ENCODE results near the gene ENO1. TPM values are rescaled to one million over a fixed set of nuclear protein-coding genes. Genes with fewer than 3 reads are reported as not detected.

ENO1 gene
- total RNA-seq, 1 experiment from 2014 or later, result 1,044 TPM

DNA sequence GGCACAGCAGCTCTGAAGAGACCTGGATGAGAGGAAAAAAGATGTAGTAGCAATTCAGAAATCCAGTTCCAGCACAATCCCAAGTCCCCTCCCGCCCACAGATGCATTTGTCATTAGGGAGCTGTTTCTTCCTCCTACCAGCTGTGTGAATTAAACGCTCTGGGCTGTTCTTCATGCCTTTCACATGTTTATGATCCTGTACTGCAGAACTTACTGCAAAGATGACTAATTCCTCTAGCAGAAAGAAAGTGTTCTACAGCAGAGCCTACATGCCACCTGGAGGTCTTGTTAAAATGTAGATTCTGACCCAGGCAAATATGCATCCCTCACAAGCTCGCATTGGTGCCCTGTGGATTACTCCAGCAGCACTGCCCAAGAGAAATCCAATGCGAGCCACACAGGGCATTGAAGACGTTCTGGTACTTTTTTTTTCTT, 6.5 kb downstream of the ENO1 start:
- H3K4me1 ChIP-seq (ENCODE audit: low read length), result peaks cover 30% of the 10 kb centered on the region

DNA sequence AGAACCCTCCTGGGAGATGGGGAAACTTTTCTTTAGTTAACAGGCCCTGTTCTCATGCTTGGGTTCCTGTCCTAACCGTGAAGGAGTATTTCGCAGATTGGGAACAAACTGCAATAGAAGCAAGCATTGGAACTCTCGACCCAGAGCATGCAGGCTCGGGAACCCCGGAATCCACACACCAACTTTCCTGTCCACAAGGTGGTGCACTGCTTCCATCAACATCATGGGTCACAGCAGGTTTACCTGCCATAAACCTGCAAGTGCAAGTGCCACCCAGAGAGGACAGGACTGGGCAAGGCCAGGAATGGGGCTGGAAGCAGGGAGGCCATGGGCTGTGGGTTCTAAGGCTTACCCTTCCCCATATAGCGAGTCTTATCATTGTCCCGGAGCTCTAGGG, 6.9 kb downstream of the ENO1 start:
- peaks cover 25% of the 10 kb centered on the region for H3K4me1 ChIP-seq (ENCODE audit: low read length)
- peaks cover 92% of the 10 kb centered on the region for H3K36me3 ChIP-seq (ENCODE audit: insufficient read depth, low read length)
- no peaks in the 10 kb centered on the region for H3K9me2 ChIP-seq (replicated peaks; ENCODE audit: insufficient read depth, low read length)
- H3K9ac ChIP-seq (ENCODE audit: low read length), result no peak overlapping the region
- H2AFZ ChIP-seq (ENCODE audit: low read length), result no peak overlapping the region
- no peak for DNase-seq
- H4K20me1 ChIP-seq (ENCODE audit: insufficient read depth, low read depth, low read length), result peaks cover 83% of the 10 kb centered on the region
- no peak overlapping the region for H3K27ac ChIP-seq (ENCODE audit: low read length)
- H3K4me3 ChIP-seq (ENCODE audit: low read length), result no peak overlapping the region
- H3K27me3 ChIP-seq (ENCODE audit: low read length), result no peaks in the 10 kb centered on the region
- H3K4me2 ChIP-seq (ENCODE audit: low read depth, low read length, poor library complexity, severe bottlenecking), result no peak overlapping the region
- H3K9me3 ChIP-seq (ENCODE audit: low read length), result no peaks in the 10 kb centered on the region
- H3K79me2 ChIP-seq (ENCODE audit: low read length), result peaks cover 42% of the 10 kb centered on the region

More for the DNA sequence above, 6.5 kb downstream of the ENO1 start:
- Histone ChIP-seq H4K20me1 (ENCODE audit: insufficient read depth, low read depth, low read length) (peaks cover 83% of the 10 kb centered on the region), H3K9me2 (replicated peaks; ENCODE audit: insufficient read depth, low read length) (no peaks in the 10 kb centered on the region), H3K9me3 (ENCODE audit: low read length) (no peaks in the 10 kb centered on the region), H3K27ac (ENCODE audit: low read length) (no peak overlapping the region), H2AFZ (ENCODE audit: low read length) (no peak overlapping the region), H3K4me2 (ENCODE audit: low read depth, low read length, poor library complexity, severe bottlenecking) (no peak overlapping the region), H3K79me2 (ENCODE audit: low read length) (peaks cover 46% of the 10 kb centered on the region), H3K9ac (ENCODE audit: low read length) (no peak overlapping the region), H3K27me3 (ENCODE audit: low read length) (no peaks in the 10 kb centered on the region), H3K36me3 (ENCODE audit: insufficient read depth, low read length) (peaks cover 88% of the 10 kb centered on the region), H3K4me3 (ENCODE audit: low read length) (no peak overlapping the region)
- no peak for DNase-seq

GRCh38 chr1:8870616-8871538, 7.6 kb downstream of the ENO1 start:
- no peaks in the 10 kb centered on the region for H3K27me3 ChIP-seq (ENCODE audit: low read length)
- no peak overlapping the region for H3K4me2 ChIP-seq (ENCODE audit: low read depth, low read length, poor library complexity, severe bottlenecking)
- H2AFZ ChIP-seq (ENCODE audit: low read length), result no peak overlapping the region
- no peak for DNase-seq
- H3K4me3 ChIP-seq (ENCODE audit: low read length), result no peak overlapping the region
- no peak overlapping the region for H3K9ac ChIP-seq (ENCODE audit: low read length)
- no peaks in the 10 kb centered on the region for H3K9me2 ChIP-seq (replicated peaks; ENCODE audit: insufficient read depth, low read length)
- peaks cover 81% of the 10 kb centered on the region for H4K20me1 ChIP-seq (ENCODE audit: insufficient read depth, low read depth, low read length)
- H3K4me1 ChIP-seq (ENCODE audit: low read length), result peaks cover 19% of the 10 kb centered on the region
- H3K79me2 ChIP-seq (ENCODE audit: low read length), result peaks cover 35% of the 10 kb centered on the region
- no peak overlapping the region for H3K27ac ChIP-seq (ENCODE audit: low read length)
- H3K36me3 ChIP-seq (ENCODE audit: insufficient read depth, low read length), result peaks cover 90% of the 10 kb centered on the region
- no peaks in the 10 kb centered on the region for H3K9me3 ChIP-seq (ENCODE audit: low read length)

DNA sequence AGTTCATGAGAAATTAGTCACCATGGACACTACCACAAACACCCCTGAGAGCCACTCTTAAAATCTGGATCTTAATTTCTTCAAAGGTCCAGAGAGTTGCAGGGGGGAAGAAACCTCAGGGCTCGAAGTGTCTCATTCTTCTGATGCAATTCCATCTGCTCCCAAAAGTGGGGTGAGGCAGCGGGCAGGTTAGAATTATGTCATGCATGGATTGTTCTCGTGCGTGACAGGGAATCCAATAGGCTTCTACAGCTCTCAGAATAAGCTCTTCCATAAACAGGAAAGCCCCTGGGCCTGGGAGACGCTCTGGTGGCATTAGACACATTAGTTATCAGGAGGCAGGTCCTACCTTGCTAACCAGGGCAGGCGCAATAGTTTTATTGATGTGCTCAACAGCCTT, 8.4 kb downstream of the ENO1 start:
- Histone ChIP-seq H2AFZ (ENCODE audit: low read length) (no peak overlapping the region), H3K4me2 (ENCODE audit: low read depth, low read length, poor library complexity, severe bottlenecking) (no peak overlapping the region), H4K20me1 (ENCODE audit: insufficient read depth, low read depth, low read length) (peaks cover 79% of the 10 kb centered on the region), H3K4me1 (ENCODE audit: low read length) (peaks cover 11% of the 10 kb centered on the region), H3K79me2 (ENCODE audit: low read length) (peaks cover 28% of the 10 kb centered on the region), H3K36me3 (ENCODE audit: insufficient read depth, low read length) (peaks cover 86% of the 10 kb centered on the region), H3K9me3 (ENCODE audit: low read length) (no peaks in the 10 kb centered on the region), H3K9me2 (replicated peaks; ENCODE audit: insufficient read depth, low read length) (no peaks in the 10 kb centered on the region), H3K4me3 (ENCODE audit: low read length) (no peak overlapping the region), H3K9ac (ENCODE audit: low read length) (no peak overlapping the region), H3K27me3 (ENCODE audit: low read length) (no peaks in the 10 kb centered on the region), H3K27ac (ENCODE audit: low read length) (no peak overlapping the region)
- DNase-seq, result no peak

GRCh38 chr1:8867878-8868567, 10.5 kb downstream of the ENO1 start:
- no peak overlapping the region for H3K9ac ChIP-seq (ENCODE audit: low read length)
- no peak overlapping the region for H3K4me2 ChIP-seq (ENCODE audit: low read depth, low read length, poor library complexity, severe bottlenecking)

GRCh38 chr1:8866792-8867415, 11.6 kb downstream of the ENO1 start:
- no peak overlapping the region for H3K4me3 ChIP-seq (ENCODE audit: low read length)
- peaks cover 78% of the 10 kb centered on the region for H4K20me1 ChIP-seq (ENCODE audit: insufficient read depth, low read depth, low read length)
- H3K27me3 ChIP-seq (ENCODE audit: low read length), result no peaks in the 10 kb centered on the region
- no peak overlapping the region for H3K4me2 ChIP-seq (ENCODE audit: low read depth, low read length, poor library complexity, severe bottlenecking)
- no peaks in the 10 kb centered on the region for H3K4me1 ChIP-seq (ENCODE audit: low read length)
- peaks cover 87% of the 10 kb centered on the region for H3K36me3 ChIP-seq (ENCODE audit: insufficient read depth, low read length)
- no peak for DNase-seq
- no peaks in the 10 kb centered on the region for H3K9me2 ChIP-seq (replicated peaks; ENCODE audit: insufficient read depth, low read length)
- H3K27ac ChIP-seq (ENCODE audit: low read length), result no peak overlapping the region
- no peak overlapping the region for H2AFZ ChIP-seq (ENCODE audit: low read length)
- no peaks in the 10 kb centered on the region for H3K9me3 ChIP-seq (ENCODE audit: low read length)
- no peak overlapping the region for H3K9ac ChIP-seq (ENCODE audit: low read length)
- no peaks in the 10 kb centered on the region; the same call in 1 of the 2 replicates for H3K79me2 ChIP-seq (ENCODE audit: low read length)

More at GRCh38 chr1:8867878-8868567, 10.5 kb downstream of the ENO1 start:
- no peak overlapping the region for H2AFZ ChIP-seq (ENCODE audit: low read length)
- H3K9me2 ChIP-seq (replicated peaks; ENCODE audit: insufficient read depth, low read length), result no peaks in the 10 kb centered on the region
- H3K9me3 ChIP-seq (ENCODE audit: low read length), result no peaks in the 10 kb centered on the region
- no peaks in the 10 kb centered on the region for H3K27me3 ChIP-seq (ENCODE audit: low read length)
- H3K4me3 ChIP-seq (ENCODE audit: low read length), result no peak overlapping the region
- H3K27ac ChIP-seq (ENCODE audit: low read length), result no peak overlapping the region
- H3K4me1 ChIP-seq (ENCODE audit: low read length), result no peaks in the 10 kb centered on the region
- peaks cover 9% of the 10 kb centered on the region for H3K79me2 ChIP-seq (ENCODE audit: low read length)
- no peak for DNase-seq
- peaks cover 79% of the 10 kb centered on the region for H4K20me1 ChIP-seq (ENCODE audit: insufficient read depth, low read depth, low read length)
- peaks cover 87% of the 10 kb centered on the region for H3K36me3 ChIP-seq (ENCODE audit: insufficient read depth, low read length)

- Histone ChIP-seq H4K20me1 (ENCODE audit: insufficient read depth, low read depth, low read length) (peaks cover 77% of the 10 kb centered on the region), H3K4me3 (ENCODE audit: low read length) (no peak overlapping the region), H3K79me2 (ENCODE audit: low read length) (no peaks in the 10 kb centered on the region), H3K4me1 (ENCODE audit: low read length) (no peaks in the 10 kb centered on the region), H3K9me3 (ENCODE audit: low read length) (no peaks in the 10 kb centered on the region), H3K27ac (ENCODE audit: low read length) (no peak overlapping the region), H3K36me3 (ENCODE audit: insufficient read depth, low read length) (peaks cover 87% of the 10 kb centered on the region), H2AFZ (ENCODE audit: low read length) (no peak overlapping the region), H3K9ac (ENCODE audit: low read length) (no peak overlapping the region), H3K4me2 (ENCODE audit: low read depth, low read length, poor library complexity, severe bottlenecking) (no peak overlapping the region), H3K27me3 (ENCODE audit: low read length) (no peaks in the 10 kb centered on the region), H3K9me2 (replicated peaks; ENCODE audit: insufficient read depth, low read length) (no peaks in the 10 kb centered on the region)
- no peak for DNase-seq
Observed at GRCh38 chr1:8866173-8866791, 12.2 kb downstream of the ENO1 start.
